Body of pancreas (tissue), 4 donors: ENCODE results near the gene SLC66A3.

ENCODE experiments used
- POLR2A ChIP-seq, 3 donors: fragments of 450-650 bp; IDR thresholded peaks; one replicate each; pipeline ENCODE4 v1.6.1; 2016; ENCODE audit warnings: antibody characterized with exemption in 3 of 3, mild to moderate bottlenecking in 2 of 3
- TF ChIP-seq, protein P1 (sequence below), 7 experiments: fragments of 450-650 bp in 4 of 7; fragments of 200-600 bp in 3 of 7; sonication (generic) in 3 of 7; IDR thresholded peaks; one replicate each; pipeline ENCODE4 v1.5.1; 2016 to 2019; ENCODE audit warnings: antibody characterized with exemption in 7 of 7

DNA sequence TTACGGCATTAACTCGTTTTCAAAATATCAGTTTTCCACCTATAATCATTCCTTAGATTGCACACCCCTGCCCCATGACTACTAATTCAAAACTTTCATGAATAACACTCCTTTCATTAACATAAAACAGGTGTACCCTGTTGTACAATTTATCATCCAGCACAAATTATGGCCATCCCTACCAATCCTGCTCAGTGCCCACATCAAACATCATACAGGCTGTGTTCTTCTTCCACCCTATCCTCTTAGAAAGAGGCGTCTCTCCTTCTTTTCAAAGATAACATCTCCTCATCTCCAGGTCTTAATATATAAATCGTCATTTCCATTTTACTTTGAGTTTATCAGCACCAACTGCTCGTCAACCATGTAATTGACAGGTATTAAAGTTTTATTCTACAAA lies 67.6 kb downstream of the SLC66A3 start:
- no peak for TF ChIP-seq POLR2A (IDR thresholded peaks at IDR 0.05)
- TF ChIP-seq, protein P1, sequence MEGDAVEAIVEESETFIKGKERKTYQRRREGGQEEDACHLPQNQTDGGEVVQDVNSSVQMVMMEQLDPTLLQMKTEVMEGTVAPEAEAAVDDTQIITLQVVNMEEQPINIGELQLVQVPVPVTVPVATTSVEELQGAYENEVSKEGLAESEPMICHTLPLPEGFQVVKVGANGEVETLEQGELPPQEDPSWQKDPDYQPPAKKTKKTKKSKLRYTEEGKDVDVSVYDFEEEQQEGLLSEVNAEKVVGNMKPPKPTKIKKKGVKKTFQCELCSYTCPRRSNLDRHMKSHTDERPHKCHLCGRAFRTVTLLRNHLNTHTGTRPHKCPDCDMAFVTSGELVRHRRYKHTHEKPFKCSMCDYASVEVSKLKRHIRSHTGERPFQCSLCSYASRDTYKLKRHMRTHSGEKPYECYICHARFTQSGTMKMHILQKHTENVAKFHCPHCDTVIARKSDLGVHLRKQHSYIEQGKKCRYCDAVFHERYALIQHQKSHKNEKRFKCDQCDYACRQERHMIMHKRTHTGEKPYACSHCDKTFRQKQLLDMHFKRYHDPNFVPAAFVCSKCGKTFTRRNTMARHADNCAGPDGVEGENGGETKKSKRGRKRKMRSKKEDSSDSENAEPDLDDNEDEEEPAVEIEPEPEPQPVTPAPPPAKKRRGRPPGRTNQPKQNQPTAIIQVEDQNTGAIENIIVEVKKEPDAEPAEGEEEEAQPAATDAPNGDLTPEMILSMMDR (IDR thresholded peaks at IDR 0.05) = no peak
